Activated naive CD4-positive, alpha-beta T cell treated with anti-CD3 and anti-CD28 coated beads for 36 hours (primary cell): Measurements from ENCODE around the gene GSTO1. TPM values are rescaled to one million over a fixed set of nuclear protein-coding genes. Genes with fewer than 3 reads are reported as not detected.

Experiments used
- CTCF ChIA-PET: fragments of 350-600 bp; sonication (Branson Sonifier 250); formaldehyde crosslinking; loops from one replicate; lab custom pipeline; 2021; ENCODE audit warnings: antibody characterized with exemption; lab: Charles Lee
- DNase-seq: peaks from one replicate; pipeline ENCODE4 v3.0.0-alpha.2; 2020
- H3K27ac Mint-ChIP-seq: one replicate; pipeline ENCODE4 v1.8.0; 2021; ENCODE audit warnings: mild to moderate bottlenecking, mixed read lengths
- H3K27me3 Mint-ChIP-seq: one replicate; pipeline ENCODE4 v1.8.0; 2021; ENCODE audit warnings: low read depth, mixed read lengths
- H3K36me3 Mint-ChIP-seq: one replicate; pipeline ENCODE4 v1.8.0; 2021; ENCODE audit warnings: low read depth, mixed read lengths
- H3K4me1 Mint-ChIP-seq: one replicate; pipeline ENCODE4 v1.8.0; 2021; ENCODE audit warnings: low read depth, mixed read lengths
- H3K4me3 Mint-ChIP-seq: one replicate; pipeline ENCODE4 v1.8.0; 2021; ENCODE audit warnings: mild to moderate bottlenecking, moderate library complexity, mixed read lengths
- H3K9me3 Mint-ChIP-seq: one replicate; pipeline ENCODE4 v1.8.0; 2021; ENCODE audit warnings: mixed read lengths
- intact Hi-C: fragments of 100-400 bp; cut with micrococcal nuclease; formaldehyde crosslinking; loops from one replicate; pipeline ENCODE4 v1.15.1; 2023
- total RNA-seq, 2 experiments: library from RNA; stranded (reverse); gene quantifications; one replicate each; pipeline ENCODE4 v1.2.3, GENCODE V29; 2021

GSTO1 gene
- total RNA-seq, 2 experiments from 2014 or later, result 197 to 201 TPM

GRCh38 chr10:104267721-104268404 is 13.2 kb downstream of the GSTO1 start:
- Mint-ChIP-seq H3K36me3 (peaks cover 45% of the 10 kb centered on the region), H3K4me3 (peak overlapping the region; percentile 84), H3K9me3 (no peaks in the 10 kb centered on the region), H3K27ac (peak overlapping the region; percentile 99), H3K4me1 (peaks cover 48% of the 10 kb centered on the region), H3K27me3 (no peaks in the 10 kb centered on the region)
- intact Hi-C loops, result loop anchor here (1.0 to 5.0 kb wide), 9 partner anchors 8 to 359 kb away; no protein-coding TSS in a partner anchor
- CTCF ChIA-PET, result interaction anchor here (1.4 kb wide), 1 partner anchor 13 kb away, joined by 6 read pairs; the partner anchor contains the start of gene GSTO1
- peak; percentile 65 for DNase-seq

GRCh38 chr10:104268405-104268712 is 13.7 kb downstream of the GSTO1 start:
- intact Hi-C loops, result loop anchor here (1.0 to 5.0 kb wide), 9 partner anchors 8 to 360 kb away; no protein-coding TSS in a partner anchor
- peak overlapping the region; percentile 84 for H3K4me3 Mint-ChIP-seq

GRCh38 chr10:104268713-104269645 is 14.3 kb downstream of the GSTO1 start, which contains the start of gene GSTO2:
GSTO2 (plus strand) TSS chr10:104269184; CDS start chr10:104274916, 5,732 bp downstream.
- Mint-ChIP-seq H3K27me3 (no peaks in the 10 kb centered on the region), H3K27ac (peak within 1 kb of the TSS; percentile 99), H3K4me3 (peak within 1 kb of the TSS; percentile 84)

More at GRCh38 chr10:104268405-104268712, 13.7 kb downstream of the GSTO1 start:
- H3K9me3 Mint-ChIP-seq, result no peaks in the 10 kb centered on the region
- peak overlapping the region; percentile 99 for H3K27ac Mint-ChIP-seq
- CTCF ChIA-PET, result no interaction called here
- peaks cover 44% of the 10 kb centered on the region for H3K36me3 Mint-ChIP-seq
- DNase-seq, result no peak
- H3K4me1 Mint-ChIP-seq, result peaks cover 46% of the 10 kb centered on the region
- no peaks in the 10 kb centered on the region for H3K27me3 Mint-ChIP-seq

GRCh38 chr10:104273286-104273685 is 18.6 kb downstream of the GSTO1 start:
- H3K4me1 Mint-ChIP-seq, result peaks cover 9% of the 10 kb centered on the region

More at GRCh38 chr10:104268713-104269645, 14.3 kb downstream of the GSTO1 start, which contains the start of gene GSTO2:
- Mint-ChIP-seq H3K9me3 (no peaks in the 10 kb centered on the region), H3K36me3 (peaks cover 39% of the 10 kb centered on the region), H3K4me1 (peaks cover 40% of the 10 kb centered on the region)
- peak; percentile 99 for DNase-seq
- intact Hi-C loops, result loop anchor here (1.0 to 5.0 kb wide), 14 partner anchors 9 to 360 kb away; partner anchors contain the start of genes CFAP43, CFAP58, ITPRIP and STN1
- CTCF ChIA-PET, result interaction anchor here (0.7 to 1.2 kb wide), 4 partner anchors 38 to 83 kb away, joined by 3 to 5 read pairs (median 3); no protein-coding TSS in a partner anchor

GRCh38 chr10:104273899-104274575 is 19.3 kb downstream of the GSTO1 start:
- CTCF ChIA-PET, result interaction anchor here (0.6 to 8.9 kb wide), 38 partner anchors 9 to 560 kb away, joined by 3 to 195 read pairs (median 5); partner anchors contain the start of genes CFAP43, CFAP58, GSTO1 and ITPRIP
- DNase-seq, result no peak
- Mint-ChIP-seq H3K4me3 (peak overlapping the region; percentile 65), H3K27me3 (peaks cover 9% of the 10 kb centered on the region), H3K36me3 (no peaks in the 10 kb centered on the region), H3K9me3 (no peaks in the 10 kb centered on the region), H3K4me1 (peaks cover 9% of the 10 kb centered on the region), H3K27ac (no peak overlapping the region)
- intact Hi-C loops, result loop anchor here (1.0 kb wide), 1 partner anchor 76 kb away; no protein-coding TSS in a partner anchor

More at GRCh38 chr10:104273286-104273685, 18.6 kb downstream of the GSTO1 start:
- Mint-ChIP-seq H3K27me3 (peaks cover 9% of the 10 kb centered on the region), H3K4me3 (no peak overlapping the region), H3K9me3 (no peaks in the 10 kb centered on the region), H3K36me3 (peaks cover 6% of the 10 kb centered on the region), H3K27ac (no peak overlapping the region)
- intact Hi-C loops, result no loop called here
- CTCF ChIA-PET, result interaction anchor here (0.6 to 8.9 kb wide), 18 partner anchors 8 to 269 kb away, joined by 3 to 195 read pairs (median 8); partner anchors contain the start of genes CFAP43, CFAP58 and GSTO1
- no peak for DNase-seq

- intact Hi-C loops, result loop anchor here (1.0 kb wide), 1 partner anchor 75 kb away; no protein-coding TSS in a partner anchor
- peak overlapping the region; percentile 65 for H3K4me3 Mint-ChIP-seq
- H3K9me3 Mint-ChIP-seq, result no peaks in the 10 kb centered on the region
- CTCF ChIA-PET, result interaction anchor here (0.6 to 8.9 kb wide), 43 partner anchors 10 to 561 kb away, joined by 3 to 195 read pairs (median 4); partner anchors contain the start of genes CFAP43, CFAP58, GSTO1 and ITPRIP
- H3K4me1 Mint-ChIP-seq, result peaks cover 6% of the 10 kb centered on the region
- DNase-seq, result peak; percentile 63
- H3K27me3 Mint-ChIP-seq, result peaks cover 9% of the 10 kb centered on the region
- no peak overlapping the region for H3K27ac Mint-ChIP-seq
- no peaks in the 10 kb centered on the region for H3K36me3 Mint-ChIP-seq
Measured at GRCh38 chr10:104274762-104275721, 20.4 kb downstream of the GSTO1 start.

- H3K27me3 Mint-ChIP-seq, result peaks cover 9% of the 10 kb centered on the region
- no peaks in the 10 kb centered on the region for H3K9me3 Mint-ChIP-seq
- H3K4me3 Mint-ChIP-seq, result no peak overlapping the region
- DNase-seq, result no peak
- CTCF ChIA-PET, result interaction anchor here (0.8 to 8.9 kb wide), 12 partner anchors 14 to 391 kb away, joined by 3 to 195 read pairs (median 26); partner anchors contain the start of genes CFAP58 and GSTO1
- no peaks in the 10 kb centered on the region for H3K36me3 Mint-ChIP-seq
- H3K4me1 Mint-ChIP-seq, result peaks cover 6% of the 10 kb centered on the region
- intact Hi-C loops, result no loop called here
- H3K27ac Mint-ChIP-seq, result no peak overlapping the region
Measured at GRCh38 chr10:104276192-104276591, 21.5 kb downstream of the GSTO1 start.

GRCh38 chr10:104277785-104278184 is 23.1 kb downstream of the GSTO1 start:
- H3K9me3 Mint-ChIP-seq, result no peaks in the 10 kb centered on the region
- no peak for DNase-seq
- H3K4me3 Mint-ChIP-seq, result no peak overlapping the region
- H3K4me1 Mint-ChIP-seq, result peaks cover 6% of the 10 kb centered on the region
- H3K27me3 Mint-ChIP-seq, result peaks cover 9% of the 10 kb centered on the region
- H3K27ac Mint-ChIP-seq, result no peak overlapping the region
- no peaks in the 10 kb centered on the region for H3K36me3 Mint-ChIP-seq
- CTCF ChIA-PET, result interaction anchor here (0.6 to 8.9 kb wide), 3 partner anchors 12 to 90 kb away, joined by 3 to 195 read pairs (median 84); no protein-coding TSS in a partner anchor
- intact Hi-C loops, result no loop called here

- H3K4me1 Mint-ChIP-seq, result peaks cover 2% of the 10 kb centered on the region
- H3K4me3 Mint-ChIP-seq, result no peak overlapping the region
- peaks cover 9% of the 10 kb centered on the region for H3K27me3 Mint-ChIP-seq
- CTCF ChIA-PET, result interaction anchor here (1.5 to 8.9 kb wide), 3 partner anchors 10 to 74 kb away, joined by 5 to 195 read pairs (median 84); partner anchors contain the start of gene CFAP58
- no peaks in the 10 kb centered on the region for H3K36me3 Mint-ChIP-seq
- no peak for DNase-seq
- intact Hi-C loops, result no loop called here
- no peak overlapping the region for H3K27ac Mint-ChIP-seq
- H3K9me3 Mint-ChIP-seq, result no peaks in the 10 kb centered on the region
Measured at GRCh38 chr10:104279550-104280259, 25.0 kb downstream of the GSTO1 start.

- no peaks in the 10 kb centered on the region for H3K9me3 Mint-ChIP-seq
- no peak overlapping the region for H3K4me3 Mint-ChIP-seq
- H3K27me3 Mint-ChIP-seq, result no peaks in the 10 kb centered on the region
- no peak for DNase-seq
- no peaks in the 10 kb centered on the region for H3K36me3 Mint-ChIP-seq
- no peak overlapping the region for H3K27ac Mint-ChIP-seq
- H3K4me1 Mint-ChIP-seq, result no peaks in the 10 kb centered on the region
- CTCF ChIA-PET, result interaction anchor here (1.7 to 8.9 kb wide), 3 partner anchors 8 to 69 kb away, joined by 4 to 195 read pairs (median 84); no protein-coding TSS in a partner anchor
- intact Hi-C loops, result no loop called here
Measured at GRCh38 chr10:104281694-104282093, 27.0 kb downstream of the GSTO1 start.
